ENCODE measurements around the gene RGL1.

DNA sequence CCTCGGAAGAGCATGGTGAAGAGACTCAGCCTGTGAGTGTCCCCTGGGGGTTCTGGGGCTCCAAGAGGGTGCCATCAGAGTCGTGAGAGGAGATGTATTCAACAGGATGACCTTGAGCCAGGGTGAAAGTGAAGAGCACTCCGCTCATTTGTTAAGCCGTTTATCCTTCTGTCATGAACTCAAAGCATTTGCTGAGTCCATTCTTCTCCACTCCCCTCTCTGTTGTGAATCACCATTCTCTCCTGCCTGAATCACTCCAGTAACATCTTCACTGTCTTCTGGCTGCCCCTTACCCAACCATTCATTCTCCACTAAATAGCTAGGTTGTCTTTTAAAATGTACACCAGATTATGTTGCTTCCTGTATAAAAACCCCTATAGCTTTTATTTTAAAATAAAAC lies 102.2 kb downstream of the RGL1 start:
- TF ChIP-seq, protein P1, sequence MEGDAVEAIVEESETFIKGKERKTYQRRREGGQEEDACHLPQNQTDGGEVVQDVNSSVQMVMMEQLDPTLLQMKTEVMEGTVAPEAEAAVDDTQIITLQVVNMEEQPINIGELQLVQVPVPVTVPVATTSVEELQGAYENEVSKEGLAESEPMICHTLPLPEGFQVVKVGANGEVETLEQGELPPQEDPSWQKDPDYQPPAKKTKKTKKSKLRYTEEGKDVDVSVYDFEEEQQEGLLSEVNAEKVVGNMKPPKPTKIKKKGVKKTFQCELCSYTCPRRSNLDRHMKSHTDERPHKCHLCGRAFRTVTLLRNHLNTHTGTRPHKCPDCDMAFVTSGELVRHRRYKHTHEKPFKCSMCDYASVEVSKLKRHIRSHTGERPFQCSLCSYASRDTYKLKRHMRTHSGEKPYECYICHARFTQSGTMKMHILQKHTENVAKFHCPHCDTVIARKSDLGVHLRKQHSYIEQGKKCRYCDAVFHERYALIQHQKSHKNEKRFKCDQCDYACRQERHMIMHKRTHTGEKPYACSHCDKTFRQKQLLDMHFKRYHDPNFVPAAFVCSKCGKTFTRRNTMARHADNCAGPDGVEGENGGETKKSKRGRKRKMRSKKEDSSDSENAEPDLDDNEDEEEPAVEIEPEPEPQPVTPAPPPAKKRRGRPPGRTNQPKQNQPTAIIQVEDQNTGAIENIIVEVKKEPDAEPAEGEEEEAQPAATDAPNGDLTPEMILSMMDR (IDR thresholded peaks at IDR 0.05; ENCODE audit: low read length) = no peak
- no peak for TF ChIP-seq EZH2phosphoT487 (IDR thresholded peaks at IDR 0.05; ENCODE audit: low read length)

All from MM.1S (cell line).